ENCODE measurements around the gene HSPB7.

The HSPB7 gene

DNA sequence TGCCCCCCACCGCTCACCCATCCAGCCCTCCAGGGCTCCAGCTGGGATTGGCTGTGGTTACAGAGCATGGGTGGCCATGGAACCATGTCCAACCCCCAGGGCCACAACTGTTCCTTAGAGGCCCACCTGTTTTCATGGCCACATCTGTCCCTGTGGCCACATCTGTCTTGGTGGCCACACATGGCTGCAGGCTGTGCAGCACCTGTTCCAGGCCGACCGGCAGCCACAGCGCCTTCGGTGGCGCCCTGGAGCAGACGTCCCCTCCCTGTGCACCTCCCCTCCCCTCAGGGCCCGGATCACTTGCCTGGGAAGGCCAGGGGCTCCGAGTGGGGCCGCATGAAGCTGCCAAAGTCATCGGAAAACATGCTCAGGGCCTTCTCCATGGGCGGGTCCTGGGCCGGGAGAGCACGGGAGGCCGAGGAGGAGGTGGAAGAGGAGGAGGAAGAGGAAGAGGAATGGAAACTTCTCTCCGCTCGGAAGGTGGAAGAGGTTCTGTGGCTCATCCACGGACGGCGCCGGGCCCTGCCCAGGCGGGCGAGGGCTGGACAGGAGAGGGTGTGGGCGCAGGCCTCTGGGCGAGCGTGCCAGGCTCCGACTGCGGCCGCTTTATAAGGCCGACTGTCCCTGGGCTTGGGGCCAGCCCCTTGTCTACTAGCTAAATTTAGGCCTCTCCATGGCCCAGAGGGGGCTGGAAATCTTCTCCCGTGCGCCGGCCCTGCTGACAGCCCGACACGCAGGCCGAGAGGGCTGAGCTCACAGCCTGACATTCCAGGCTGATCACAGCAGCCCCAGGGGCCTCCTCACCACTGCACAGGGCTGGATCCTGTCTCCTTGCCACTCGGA lies at the start of gene HSPB7:
Gene HSPB7, minus strand, starts transcription at position 583 of the 843 bp plus-strand sequence. Its CDS starts 80 bp downstream, at position 503.
- CTCF ChIA-PET = interaction anchor here (1.0 kb wide), 1 partner anchor 10 kb away, joined by 7 read pairs; no protein-coding TSS in a partner anchor

DNA sequence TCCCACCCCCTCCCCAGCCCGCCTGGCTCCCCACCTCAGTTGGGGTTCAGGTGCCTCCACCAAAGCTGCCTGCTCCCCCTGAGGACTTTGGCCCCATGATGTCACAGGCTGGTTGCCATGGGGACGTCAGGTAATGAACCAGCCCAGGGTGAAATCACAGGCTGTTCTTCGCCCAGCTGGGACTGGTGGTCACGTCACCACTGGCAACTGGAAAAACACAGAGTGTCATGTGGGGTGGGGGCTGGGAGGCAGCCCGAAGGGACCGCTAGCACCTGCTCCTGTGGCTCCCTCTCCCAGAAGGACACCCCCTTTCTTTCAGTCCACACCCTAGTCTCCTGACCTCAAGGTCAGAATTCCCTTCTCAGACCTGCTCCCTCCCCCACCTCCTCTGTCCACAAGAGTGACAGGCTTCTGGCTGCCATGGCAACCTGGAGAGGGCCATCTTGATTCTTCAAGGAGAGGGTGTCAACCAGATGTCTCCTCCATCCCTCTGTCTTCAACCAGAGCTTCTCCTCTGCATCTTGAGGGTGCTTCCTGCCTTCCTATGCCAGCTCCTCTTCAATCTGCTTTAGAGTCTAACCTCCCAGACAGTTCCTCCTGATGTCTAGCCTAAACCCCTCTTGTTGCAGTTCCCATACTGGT lies 49.4 kb upstream of the HSPB7 start:
- ChIA-PET CTCF (interaction anchor here (0.5 to 1.1 kb wide), 2 partner anchors 11 to 80 kb away, joined by 3 read pairs; no protein-coding TSS in a partner anchor), POLR2A (ENCODE audit: low non-redundant PET) (no interaction called here)
- DNase-seq (ENCODE audit: low spot score) = no peak
- H3K27ac ChIP-seq = no peak overlapping the region
- TF ChIP-seq, protein P1, sequence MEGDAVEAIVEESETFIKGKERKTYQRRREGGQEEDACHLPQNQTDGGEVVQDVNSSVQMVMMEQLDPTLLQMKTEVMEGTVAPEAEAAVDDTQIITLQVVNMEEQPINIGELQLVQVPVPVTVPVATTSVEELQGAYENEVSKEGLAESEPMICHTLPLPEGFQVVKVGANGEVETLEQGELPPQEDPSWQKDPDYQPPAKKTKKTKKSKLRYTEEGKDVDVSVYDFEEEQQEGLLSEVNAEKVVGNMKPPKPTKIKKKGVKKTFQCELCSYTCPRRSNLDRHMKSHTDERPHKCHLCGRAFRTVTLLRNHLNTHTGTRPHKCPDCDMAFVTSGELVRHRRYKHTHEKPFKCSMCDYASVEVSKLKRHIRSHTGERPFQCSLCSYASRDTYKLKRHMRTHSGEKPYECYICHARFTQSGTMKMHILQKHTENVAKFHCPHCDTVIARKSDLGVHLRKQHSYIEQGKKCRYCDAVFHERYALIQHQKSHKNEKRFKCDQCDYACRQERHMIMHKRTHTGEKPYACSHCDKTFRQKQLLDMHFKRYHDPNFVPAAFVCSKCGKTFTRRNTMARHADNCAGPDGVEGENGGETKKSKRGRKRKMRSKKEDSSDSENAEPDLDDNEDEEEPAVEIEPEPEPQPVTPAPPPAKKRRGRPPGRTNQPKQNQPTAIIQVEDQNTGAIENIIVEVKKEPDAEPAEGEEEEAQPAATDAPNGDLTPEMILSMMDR (conservative IDR thresholded peaks at IDR 0.05; ENCODE audit: low read depth) = no peak

More for the DNA sequence above, at the start of gene HSPB7:
- DNase-seq (ENCODE audit: low spot score) = no peak
- peak within 1 kb of the TSS; percentile 25; the same call in 1 of the 2 replicates for H3K27ac ChIP-seq
- TF ChIP-seq, protein P1 (conservative IDR thresholded peaks at IDR 0.05; ENCODE audit: low read depth) = no peak
- POLR2A ChIA-PET (ENCODE audit: low non-redundant PET) = no interaction called here

DNA sequence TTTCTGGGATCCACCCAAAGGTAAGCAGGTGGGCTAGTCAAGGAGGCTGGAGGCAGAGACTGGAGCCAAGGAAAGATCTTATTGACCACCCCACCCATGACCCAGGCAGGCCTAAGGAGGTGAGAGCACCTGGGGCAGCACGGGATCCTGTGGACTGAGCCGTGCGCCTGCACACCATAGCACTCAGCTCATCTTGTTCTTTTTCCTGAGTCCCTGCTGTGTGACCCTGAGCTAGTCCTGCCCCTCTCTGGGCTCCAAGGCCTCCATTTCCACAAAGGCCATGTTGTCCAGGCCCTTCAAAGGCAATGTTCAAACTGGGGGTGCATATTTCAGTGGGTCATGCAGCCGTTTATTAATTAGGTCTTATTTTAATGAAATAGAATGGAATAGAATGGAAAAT lies 48.4 kb upstream of the HSPB7 start:
- no peak overlapping the region for H3K27ac ChIP-seq
- DNase-seq (ENCODE audit: low spot score) = no peak
- TF ChIP-seq, protein P1 (conservative IDR thresholded peaks at IDR 0.05; ENCODE audit: low read depth) = no peak
- POLR2A ChIA-PET (ENCODE audit: low non-redundant PET) = no interaction called here
- CTCF ChIA-PET = interaction anchor here (0.6 to 1.4 kb wide), 4 partner anchors 10 to 297 kb away, joined by 3 read pairs; no protein-coding TSS in a partner anchor

DNA sequence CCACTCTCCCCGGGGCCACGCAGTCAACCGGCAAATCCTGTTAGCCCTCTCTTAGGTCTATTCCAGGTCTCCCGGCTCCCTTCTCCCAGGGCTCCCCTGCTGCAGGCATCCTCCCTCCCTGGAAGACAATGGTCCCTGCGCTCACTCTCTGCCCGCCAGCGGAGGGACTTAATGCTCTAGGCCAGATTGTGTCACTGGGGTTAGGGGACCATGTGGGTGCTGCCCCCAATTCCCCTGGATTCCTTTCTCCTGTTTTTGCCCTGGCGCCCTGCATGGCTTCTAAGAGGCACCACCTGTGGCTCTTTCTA lies 47.4 kb upstream of the HSPB7 start:
- ChIA-PET CTCF (interaction anchor here (0.6 to 1.4 kb wide), 2 partner anchors 14 to 503 kb away, joined by 3 read pairs; no protein-coding TSS in a partner anchor), POLR2A (ENCODE audit: low non-redundant PET) (no interaction called here)
- no peak overlapping the region for H3K27ac ChIP-seq
- TF ChIP-seq, protein P1 (conservative IDR thresholded peaks at IDR 0.05; ENCODE audit: low read depth) = no peak
- no peak for DNase-seq (ENCODE audit: low spot score)

DNA sequence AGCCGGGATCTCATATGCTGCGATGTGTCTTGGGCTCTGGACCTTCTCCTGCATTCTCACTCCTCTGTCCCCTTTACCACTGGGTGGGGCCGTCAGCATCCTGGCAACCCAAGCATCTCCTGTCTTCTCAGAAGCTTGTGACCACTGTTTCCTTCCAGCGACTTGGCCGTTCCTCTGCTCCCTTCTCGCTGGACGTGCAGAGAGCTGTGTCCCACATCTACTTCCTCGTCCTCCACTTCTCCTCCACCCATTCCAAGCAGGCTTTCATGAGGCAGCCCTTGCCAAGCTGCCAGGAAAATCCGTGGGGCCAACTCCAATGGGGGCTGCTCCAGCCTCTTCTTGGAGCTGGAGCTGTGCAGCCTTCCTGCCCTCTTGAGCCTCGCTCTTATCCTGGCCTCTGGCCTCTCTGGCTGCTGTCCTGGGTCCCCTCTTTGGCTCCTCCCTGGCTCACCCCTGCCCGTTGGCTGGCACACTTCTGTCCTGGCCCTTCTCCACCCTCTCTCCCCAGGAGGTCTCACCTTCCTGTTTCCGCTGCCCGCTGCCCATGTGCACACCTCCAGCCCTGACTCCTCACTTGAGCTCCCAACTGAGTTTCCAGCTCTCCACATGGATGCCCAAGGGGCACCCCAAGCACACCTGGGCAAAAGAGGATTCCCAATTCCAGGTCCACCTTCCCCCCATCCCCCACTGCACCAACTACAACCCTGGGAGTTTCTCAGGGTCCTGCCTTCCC lies 46.9 kb upstream of the HSPB7 start:
- ChIA-PET CTCF (interaction anchor here (0.6 to 1.4 kb wide), 4 partner anchors 8 to 502 kb away, joined by 3 read pairs; partner anchors contain the start of gene FAM131C), POLR2A (ENCODE audit: low non-redundant PET) (no interaction called here)
- DNase-seq (ENCODE audit: low spot score) = no peak
- no peak overlapping the region for H3K27ac ChIP-seq
- TF ChIP-seq, protein P1 (conservative IDR thresholded peaks at IDR 0.05; ENCODE audit: low read depth) = no peak

DNA sequence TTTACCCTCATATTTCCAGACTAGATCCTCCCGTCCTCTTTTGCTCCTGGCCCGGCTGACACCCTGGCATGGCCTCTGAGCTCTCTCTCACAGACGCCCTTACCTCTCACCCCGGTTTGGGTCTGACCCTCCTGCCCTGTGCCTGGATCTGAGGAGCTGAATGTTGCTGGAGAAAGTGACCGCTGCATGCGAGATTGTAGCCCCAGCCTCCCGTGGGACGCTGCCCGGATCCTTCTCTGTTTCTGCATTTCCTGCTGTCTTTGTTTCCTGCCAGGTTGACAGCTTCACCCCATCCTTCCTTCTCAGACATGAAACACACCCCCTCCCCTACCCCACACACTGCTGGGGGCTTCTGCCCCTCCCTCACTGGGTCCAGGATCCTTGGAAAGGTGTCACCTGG lies 46.1 kb upstream of the HSPB7 start:
- CTCF ChIA-PET = interaction anchor here (0.6 to 0.9 kb wide), 2 partner anchors 9 to 34 kb away, joined by 3 read pairs; partner anchors contain the start of gene FAM131C
- DNase-seq (ENCODE audit: low spot score) = no peak
- TF ChIP-seq, protein P1 (conservative IDR thresholded peaks at IDR 0.05; ENCODE audit: low read depth) = no peak
- H3K27ac ChIP-seq = no peak overlapping the region
- POLR2A ChIA-PET (ENCODE audit: low non-redundant PET) = no interaction called here

All from RWPE1 (cell line).